Endothelial cell of umbilical vein (primary cell): ENCODE data around the gene DNAJC17. TPM values are rescaled to one million over a fixed set of nuclear protein-coding genes. Genes with fewer than 3 reads are reported as not detected.

Experiments
- BruUV-seq: library from RNA; stranded (reverse); fragments of 400-500 nt; replicated peaks from 2 replicates; lab custom pipeline; 2021; lab: Mats Ljungman, UMichigan
- CTCF ChIA-PET: fragments of 300-600, 350-600 bp; sonication (Branson Sonifier 250); formaldehyde crosslinking; loops from one replicate; lab custom pipeline; 2021; ENCODE audit warnings: antibody characterized with exemption, inconsistent platforms; lab: Charles Lee
- POLR2A ChIA-PET: fragments of 300-600, 350-600 bp; sonication (Branson Sonifier 250); formaldehyde crosslinking; loops from one replicate; lab custom pipeline; 2021; ENCODE audit warnings: antibody characterized with exemption, inconsistent platforms; lab: Charles Lee
- DNase-seq: peaks from one replicate; pipeline ENCODE4 v3.0.0-alpha.2; 2011; ENCODE audit warnings: low read depth, low spot score
- FAIRE-seq: peaks from 2 replicates; lab custom pipeline; 2011; peaks lifted over from hg19 to GRCh38; lab: Jason Lieb, UNC
- H2AFZ ChIP-seq: 2 replicates; pipeline ENCODE4 v1.6.0; 2012; ENCODE audit warnings: low read depth, low read length, control low read depth, inconsistent platforms
- H3K27ac ChIP-seq: 2 replicates; pipeline ENCODE4 v1.5.1; 2011; ENCODE audit warnings: low read depth, mild to moderate bottlenecking, control low read depth, low read length, moderate library complexity; ENCODE audit not compliant: insufficient read depth
- H3K27me3 ChIP-seq, 2 experiments: 2 replicates each; pipeline versions ENCODE4 v1.6.0 to v1.6.1; 2011; ENCODE audit warnings: low read length in 2 of 2, mixed read lengths in 1 of 2; ENCODE audit not compliant: control insufficient read depth in 2 of 2, insufficient read depth in 2 of 2
- H3K36me3 ChIP-seq, 2 experiments: 2 replicates in 1 of 2; 3 replicates in 1 of 2; pipeline ENCODE4 v1.5.1; 2011; ENCODE audit warnings: low read length in 2 of 2, mild to moderate bottlenecking in 1 of 2, moderate library complexity in 1 of 2; ENCODE audit not compliant: control insufficient read depth in 2 of 2, insufficient read depth in 2 of 2; ENCODE audit errors: extremely low read depth in 1 of 2
- H3K4me1 ChIP-seq: 3 replicates; pipeline ENCODE4 v1.5.1; 2011; ENCODE audit warnings: mild to moderate bottlenecking, low read length; ENCODE audit not compliant: control insufficient read depth, insufficient read depth; ENCODE audit errors: extremely low read depth
- H3K4me2 ChIP-seq: 2 replicates; pipeline ENCODE4 v1.6.1; 2011; ENCODE audit warnings: low read length, control low read depth, mixed read lengths; ENCODE audit not compliant: insufficient read depth
- H3K4me3 ChIP-seq, 3 experiments: fragments of 200-600 bp in 1 of 3; sonication (generic), shearing (Covaris generic) in 1 of 3; replicated peaks in 1 of 3; 2 replicates each; pipeline ENCODE4 v1.5.1; 2011 to 2016; ENCODE audit warnings: control low read depth in 3 of 3, low read length in 3 of 3, mild to moderate bottlenecking in 2 of 3, inconsistent platforms in 1 of 3, low read depth in 1 of 3, moderate library complexity in 1 of 3; ENCODE audit not compliant: insufficient read depth in 1 of 3
- H3K79me2 ChIP-seq: 2 replicates; pipeline ENCODE4 v1.6.0; 2012; ENCODE audit warnings: low read length, inconsistent platforms; ENCODE audit not compliant: control insufficient read depth, insufficient read depth
- H3K9ac ChIP-seq: replicated peaks from 2 replicates; pipeline ENCODE3; 2011; ENCODE audit warnings: low read length, control low read depth; ENCODE audit not compliant: insufficient read depth; ENCODE audit errors: extremely low read depth
- H3K9me1 ChIP-seq: replicated peaks from 3 replicates; pipeline ENCODE4 v1.6.0; 2011; ENCODE audit warnings: mild to moderate bottlenecking, low read length; ENCODE audit not compliant: control insufficient read depth, insufficient read depth; ENCODE audit errors: extremely low read depth
- H3K9me3 ChIP-seq: replicated peaks from 2 replicates; pipeline ENCODE4 v1.5.1; 2012; ENCODE audit warnings: low read length, inconsistent platforms; ENCODE audit not compliant: control insufficient read depth, insufficient read depth
- H4K20me1 ChIP-seq: replicated peaks from 2 replicates; pipeline ENCODE3; 2011; ENCODE audit warnings: mild to moderate bottlenecking, low read length; ENCODE audit not compliant: control insufficient read depth, insufficient read depth; ENCODE audit errors: extremely low read depth
- FOS ChIP-seq: IDR thresholded peaks from 2 replicates; pipeline ENCODE4 v1.6.1; 2011; ENCODE audit warnings: mild to moderate bottlenecking, low read length, moderate library complexity, borderline replicate concordance; ENCODE audit not compliant: insufficient read depth
- MYC ChIP-seq: IDR thresholded peaks from one replicate; pipeline ENCODE4 v1.6.1; 2011; ENCODE audit warnings: mild to moderate bottlenecking, low read depth, low read length
- POLR2A ChIP-seq: IDR thresholded peaks from 2 replicates; pipeline ENCODE4 v1.6.1; 2012; ENCODE audit warnings: low read depth, mild to moderate bottlenecking, control low read depth, low read length
- POLR2AphosphoS5 ChIP-seq: IDR thresholded peaks from 2 replicates; pipeline ENCODE4 v1.6.1; 2012; ENCODE audit warnings: low read depth, mild to moderate bottlenecking, control low read depth, low read length, moderate library complexity; ENCODE audit not compliant: insufficient read depth
- dilution Hi-C: fragments of 300-500 bp; cut with MboI; formaldehyde crosslinking; loops from one replicate; pipeline ENCODE4 v1.15.0; 2019; ENCODE audit warnings: low sequenced_read_pairs; ENCODE audit not compliant: extremely low pct_ligation_motif_present
- intact Hi-C: fragments of 100-400 bp; cut with micrococcal nuclease; formaldehyde crosslinking; loops from one replicate; pipeline ENCODE4 v1.10.0; 2022
- polyA plus RNA-seq, 4 experiments: library from polyadenylated mRNA; depleted of rRNA in 3 of 4; stranded (reverse) in 3 of 4; unstranded in 1 of 4; fragments of >200 nt; gene quantifications; 2 replicates each; pipeline versions ENCODE4 v1.2.1 to v1.2.3, GENCODE V29; 2011 to 2012; ENCODE audit warnings: missing spikeins in 1 of 4
- total RNA-seq: library from RNA; stranded (reverse); gene quantifications from 2 replicates; pipeline ENCODE4 v1.2.3, GENCODE V29; 2021
- TF ChIP-seq, protein P1 (sequence below), 2 donors: IDR thresholded peaks; 1 replicate in 1 of 2; 2 replicates in 1 of 2; pipeline ENCODE4 v1.5.1; 2011; ENCODE audit warnings: low read length in 2 of 2, mild to moderate bottlenecking in 2 of 2, moderate library complexity in 2 of 2, control low read depth in 1 of 2, inconsistent platforms in 1 of 2, low read depth in 1 of 2; ENCODE audit not compliant: insufficient read depth in 1 of 2; ENCODE audit errors: extremely low read depth in 1 of 2
- TF ChIP-seq, protein P2 (sequence below): IDR thresholded peaks from 2 replicates; pipeline ENCODE4 v1.6.1; 2011; ENCODE audit not compliant: insufficient read depth, insufficient read length

DNAJC17 gene
- total and polyA plus RNA-seq, 2 donors (not counting 3 experiments of a cell fraction or from before 2014, with no cell fraction given), result 30.7 to 46.4 TPM

GRCh38 chr15:40764629-40765103 is 42.6 kb downstream of the DNAJC17 start:
- Histone ChIP-seq H3K4me1 (peaks cover 37% of the 10 kb centered on the region), H3K27ac (no peak overlapping the region), H3K36me3 (no peaks in the 10 kb centered on the region), H3K79me2 (no peaks in the 10 kb centered on the region), H2AFZ (peak overlapping the region; percentile 81), H3K4me2 (peak overlapping the region; percentile 54), H3K9me1 (no peaks in the 10 kb centered on the region), H3K9ac (no peak overlapping the region), H3K27me3 (no peaks in the 10 kb centered on the region), H4K20me1 (no peaks in the 10 kb centered on the region), H3K4me3 (peak overlapping the region in 1 of 3 experiments; percentile 25), H3K9me3 (no peaks in the 10 kb centered on the region)
- BruUV-seq, result no TSS peak
- dilution Hi-C loops, result no loop called here
- POLR2A ChIA-PET, result no interaction called here
- intact Hi-C loops, result no loop called here
- TF ChIP-seq FOS, result no peak
- TF ChIP-seq, protein P1, sequence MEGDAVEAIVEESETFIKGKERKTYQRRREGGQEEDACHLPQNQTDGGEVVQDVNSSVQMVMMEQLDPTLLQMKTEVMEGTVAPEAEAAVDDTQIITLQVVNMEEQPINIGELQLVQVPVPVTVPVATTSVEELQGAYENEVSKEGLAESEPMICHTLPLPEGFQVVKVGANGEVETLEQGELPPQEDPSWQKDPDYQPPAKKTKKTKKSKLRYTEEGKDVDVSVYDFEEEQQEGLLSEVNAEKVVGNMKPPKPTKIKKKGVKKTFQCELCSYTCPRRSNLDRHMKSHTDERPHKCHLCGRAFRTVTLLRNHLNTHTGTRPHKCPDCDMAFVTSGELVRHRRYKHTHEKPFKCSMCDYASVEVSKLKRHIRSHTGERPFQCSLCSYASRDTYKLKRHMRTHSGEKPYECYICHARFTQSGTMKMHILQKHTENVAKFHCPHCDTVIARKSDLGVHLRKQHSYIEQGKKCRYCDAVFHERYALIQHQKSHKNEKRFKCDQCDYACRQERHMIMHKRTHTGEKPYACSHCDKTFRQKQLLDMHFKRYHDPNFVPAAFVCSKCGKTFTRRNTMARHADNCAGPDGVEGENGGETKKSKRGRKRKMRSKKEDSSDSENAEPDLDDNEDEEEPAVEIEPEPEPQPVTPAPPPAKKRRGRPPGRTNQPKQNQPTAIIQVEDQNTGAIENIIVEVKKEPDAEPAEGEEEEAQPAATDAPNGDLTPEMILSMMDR (IDR thresholded peaks at IDR 0.05; ENCODE audit: extremely low read depth in 1 of 2, insufficient read depth in 1 of 2, low read depth in 1 of 2, low read length in 2 of 2), result no peak
- no peak for TF ChIP-seq POLR2A
- TF ChIP-seq POLR2AphosphoS5, result no peak
- no peak for TF ChIP-seq MYC
- TF ChIP-seq, protein P2, sequence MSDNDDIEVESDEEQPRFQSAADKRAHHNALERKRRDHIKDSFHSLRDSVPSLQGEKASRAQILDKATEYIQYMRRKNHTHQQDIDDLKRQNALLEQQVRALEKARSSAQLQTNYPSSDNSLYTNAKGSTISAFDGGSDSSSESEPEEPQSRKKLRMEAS, result no peak
- no peak for DNase-seq
- CTCF ChIA-PET, result interaction anchor here (0.6 to 2.2 kb wide), 9 partner anchors 13 to 245 kb away, joined by 3 to 10 read pairs (median 6); no protein-coding TSS in a partner anchor
- no peak for FAIRE-seq
